Measurements from ENCODE around the gene A4GNT.

- TF ChIP-seq CTCF (IDR thresholded peaks at IDR 0.05) = peak in 5 of 7 experiments; percentile 61 to 83 (median 74)
- no peak for TF ChIP-seq POLR2A (IDR thresholded peaks at IDR 0.05)
- no peak for TF ChIP-seq POLR2AphosphoS5 (IDR thresholded peaks at IDR 0.05)
- no peak for TF ChIP-seq EP300 (IDR thresholded peaks at IDR 0.05)
Measured at GRCh38 chr3:138118612-138119422, 13.4 kb downstream of the A4GNT start.

All from stomach (tissue), 4 donors.